Esophagus squamous epithelium (tissue), 4 donors: Measurements from ENCODE around the gene APOO.

ENCODE experiments used
- CTCF ChIP-seq, 6 experiments: fragments of 450-650 bp in 4 of 6; fragments of 200-600 bp in 2 of 6; sonication (generic) in 2 of 6; IDR thresholded peaks; one replicate each; pipeline ENCODE4 v1.5.1; 2016 to 2019; ENCODE audit warnings: antibody characterized with exemption in 6 of 6, mild to moderate bottlenecking in 4 of 6, moderate library complexity in 4 of 6
- POLR2A ChIP-seq, 4 donors: fragments of 450-650 bp; IDR thresholded peaks; one replicate each; pipeline ENCODE4 v1.6.1; 2017; ENCODE audit warnings: antibody characterized with exemption in 4 of 4, mild to moderate bottlenecking in 4 of 4, moderate library complexity in 3 of 4

GRCh38 chrX:23888887-23889501 is 18.7 kb downstream of the APOO start:
- TF ChIP-seq CTCF (IDR thresholded peaks at IDR 0.05) (no peak), POLR2A (IDR thresholded peaks at IDR 0.05) (no peak)
